ENCODE results near the gene DPY19L1. TPM values are rescaled to one million over a fixed set of nuclear protein-coding genes. Genes with fewer than 3 reads are reported as not detected.

Gene DPY19L1
- total and polyA plus RNA-seq, 8 donors: 2.0 to 28.7 (median 5.0) TPM

DNA sequence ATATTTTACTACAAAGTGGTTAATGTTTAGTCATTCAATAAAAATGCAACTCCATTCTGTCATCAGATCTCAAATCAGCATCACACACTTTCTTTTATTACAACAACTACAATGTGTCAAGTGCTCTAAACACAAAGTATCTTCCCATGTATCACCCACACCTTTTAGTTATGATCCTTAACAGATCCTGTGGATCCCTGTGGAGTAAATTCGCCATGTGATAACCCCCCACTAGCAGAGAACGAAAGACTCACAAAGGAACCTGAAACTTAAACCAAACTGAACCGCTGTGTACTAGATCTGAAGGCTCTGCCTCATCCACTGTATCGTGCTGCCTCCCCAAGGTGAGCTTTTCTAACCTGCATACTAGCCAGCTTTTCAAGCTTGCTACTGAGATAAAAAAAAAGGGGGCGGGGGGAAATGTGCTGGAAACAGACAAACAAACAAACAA lies 1.7 kb downstream of the DPY19L1 start:
- 19 to 53% (median 34%) methylated on average over 5 of the region's 5 CpGs for WGBS, 5 donors
- no peaks in the 10 kb centered on the region for H3K36me3 ChIP-seq
- no peaks in the 10 kb centered on the region for H3K9me3 ChIP-seq
- peak overlapping the region in 4 of 5 donors; percentile 78 to 93 (median 88) for H3K27ac ChIP-seq
- H3K4me3 ChIP-seq: peak overlapping the region in 3 of 4 donors; percentile 64 to 86 (median 67)
- TF ChIP-seq POLR2AphosphoS5 (IDR thresholded peaks at IDR 0.05): no peak
- TF ChIP-seq EP300 (IDR thresholded peaks at IDR 0.05): no peak
- TF ChIP-seq, protein P1, sequence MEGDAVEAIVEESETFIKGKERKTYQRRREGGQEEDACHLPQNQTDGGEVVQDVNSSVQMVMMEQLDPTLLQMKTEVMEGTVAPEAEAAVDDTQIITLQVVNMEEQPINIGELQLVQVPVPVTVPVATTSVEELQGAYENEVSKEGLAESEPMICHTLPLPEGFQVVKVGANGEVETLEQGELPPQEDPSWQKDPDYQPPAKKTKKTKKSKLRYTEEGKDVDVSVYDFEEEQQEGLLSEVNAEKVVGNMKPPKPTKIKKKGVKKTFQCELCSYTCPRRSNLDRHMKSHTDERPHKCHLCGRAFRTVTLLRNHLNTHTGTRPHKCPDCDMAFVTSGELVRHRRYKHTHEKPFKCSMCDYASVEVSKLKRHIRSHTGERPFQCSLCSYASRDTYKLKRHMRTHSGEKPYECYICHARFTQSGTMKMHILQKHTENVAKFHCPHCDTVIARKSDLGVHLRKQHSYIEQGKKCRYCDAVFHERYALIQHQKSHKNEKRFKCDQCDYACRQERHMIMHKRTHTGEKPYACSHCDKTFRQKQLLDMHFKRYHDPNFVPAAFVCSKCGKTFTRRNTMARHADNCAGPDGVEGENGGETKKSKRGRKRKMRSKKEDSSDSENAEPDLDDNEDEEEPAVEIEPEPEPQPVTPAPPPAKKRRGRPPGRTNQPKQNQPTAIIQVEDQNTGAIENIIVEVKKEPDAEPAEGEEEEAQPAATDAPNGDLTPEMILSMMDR (IDR thresholded peaks at IDR 0.05): no peak
- TF ChIP-seq POLR2A (IDR thresholded peaks at IDR 0.05): no peak
- peaks cover 16 to 26% (median 20%) of the 10 kb centered on the region in 4 donors for H3K4me1 ChIP-seq
- DNase-seq: peak in 1 of 2 donors; percentile 74
- no peaks in the 10 kb centered on the region for H3K27me3 ChIP-seq
- intact Hi-C loops (cut with DNase I; ENCODE audit: low total_unique reads): no loop called here

DNA sequence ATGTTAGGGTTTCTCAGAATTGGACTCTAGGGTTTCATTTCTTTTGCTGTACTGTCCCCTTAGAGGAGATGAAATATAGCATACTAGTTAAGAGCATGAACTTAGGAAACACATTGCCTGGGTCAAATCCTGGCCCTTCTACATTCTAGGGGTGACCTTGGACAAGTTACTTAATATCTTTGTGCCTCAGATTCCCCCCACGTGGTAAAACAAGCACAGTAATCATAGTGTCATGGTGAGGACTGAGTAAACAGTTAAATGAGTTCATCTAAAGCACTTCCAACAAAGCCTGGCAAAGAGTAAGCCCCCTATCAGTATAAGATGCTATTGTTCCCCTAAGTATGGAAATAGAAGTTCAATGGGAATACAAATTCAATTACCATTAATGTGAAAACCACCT lies 5.1 kb downstream of the DPY19L1 start:
- H3K36me3 ChIP-seq: no peaks in the 10 kb centered on the region
- 11 to 33% (median 16%) methylated on average over 1 of the region's 1 CpG for WGBS, 5 donors
- H3K27ac ChIP-seq: no peak overlapping the region
- peaks cover 11 to 17% (median 13%) of the 10 kb centered on the region in 4 donors for H3K4me1 ChIP-seq
- no peaks in the 10 kb centered on the region for H3K27me3 ChIP-seq
- H3K4me3 ChIP-seq: no peak overlapping the region
- no peaks in the 10 kb centered on the region for H3K9me3 ChIP-seq
- intact Hi-C loops (cut with DNase I; ENCODE audit: low total_unique reads): no loop called here
- no peak for DNase-seq
- TF ChIP-seq EP300 (IDR thresholded peaks at IDR 0.05): no peak

DNA sequence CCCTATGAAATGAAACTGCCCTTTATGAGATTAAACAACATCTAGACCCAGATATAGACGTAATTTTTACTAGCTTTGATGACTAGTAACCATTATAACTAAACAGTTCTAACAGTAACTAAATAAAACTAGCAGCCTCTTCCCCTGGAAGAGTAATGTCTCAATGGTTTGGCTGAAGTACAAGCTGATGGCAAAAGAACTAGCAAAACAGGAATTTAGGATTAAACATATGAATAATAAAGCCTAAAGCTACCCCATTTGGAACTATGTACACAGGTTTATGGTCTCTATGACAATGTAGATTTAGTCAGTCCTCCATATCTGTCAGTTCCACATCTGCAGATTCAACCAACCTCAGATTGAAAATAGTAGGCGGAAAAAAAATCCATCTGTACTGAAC lies 6.4 kb downstream of the DPY19L1 start:
- no peaks in the 10 kb centered on the region for H3K36me3 ChIP-seq
- H3K4me3 ChIP-seq: no peak overlapping the region
- no peak for DNase-seq
- no peaks in the 10 kb centered on the region for H3K27me3 ChIP-seq
- 73 to 82% (median 78%) methylated on average over 2 of the region's 2 CpGs for WGBS, 5 donors
- TF ChIP-seq, protein P1 (IDR thresholded peaks at IDR 0.05): no peak
- TF ChIP-seq POLR2A (IDR thresholded peaks at IDR 0.05) (no peak), EP300 (IDR thresholded peaks at IDR 0.05) (no peak), POLR2AphosphoS5 (IDR thresholded peaks at IDR 0.05) (no peak)
- H3K9me3 ChIP-seq: no peaks in the 10 kb centered on the region
- intact Hi-C loops (cut with DNase I; ENCODE audit: low total_unique reads): no loop called here
- H3K4me1 ChIP-seq: peaks cover 3 to 11% (median 8%) of the 10 kb centered on the region in 4 donors
- no peak overlapping the region for H3K27ac ChIP-seq

DNA sequence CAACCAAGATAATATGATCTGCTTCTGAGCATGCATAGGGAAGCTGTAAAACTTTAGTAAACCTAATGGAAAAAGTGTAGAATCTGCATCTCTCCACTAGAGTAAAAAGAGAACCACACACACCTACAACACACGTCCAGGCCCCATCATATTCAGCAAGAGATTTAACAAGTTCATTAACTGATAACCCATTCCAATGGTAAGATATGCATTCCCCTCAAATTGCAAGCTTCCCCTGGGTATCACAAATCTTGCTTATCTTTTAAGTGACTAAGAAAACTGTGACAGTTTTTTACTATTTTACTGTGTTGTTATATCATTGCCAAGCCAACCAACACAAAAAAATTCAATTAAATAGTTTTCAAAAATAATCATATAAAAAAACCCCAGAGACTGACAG lies 8.0 kb downstream of the DPY19L1 start:
- Histone ChIP-seq H3K4me3 (no peak overlapping the region), H3K9me3 (no peaks in the 10 kb centered on the region), H3K27me3 (no peaks in the 10 kb centered on the region), H3K36me3 (no peaks in the 10 kb centered on the region), H3K27ac (no peak overlapping the region), H3K4me1 (peaks cover 0 to 15% (median 8%) of the 10 kb centered on the region in 4 donors)
- 63 to 75% (median 68%) methylated on average over 1 of the region's 1 CpG for WGBS, 5 donors
- DNase-seq: no peak
- intact Hi-C loops (cut with DNase I; ENCODE audit: low total_unique reads): no loop called here
- TF ChIP-seq, protein P1 (IDR thresholded peaks at IDR 0.05): no peak
- TF ChIP-seq POLR2AphosphoS5 (IDR thresholded peaks at IDR 0.05): no peak
- TF ChIP-seq EP300 (IDR thresholded peaks at IDR 0.05): no peak

DNA sequence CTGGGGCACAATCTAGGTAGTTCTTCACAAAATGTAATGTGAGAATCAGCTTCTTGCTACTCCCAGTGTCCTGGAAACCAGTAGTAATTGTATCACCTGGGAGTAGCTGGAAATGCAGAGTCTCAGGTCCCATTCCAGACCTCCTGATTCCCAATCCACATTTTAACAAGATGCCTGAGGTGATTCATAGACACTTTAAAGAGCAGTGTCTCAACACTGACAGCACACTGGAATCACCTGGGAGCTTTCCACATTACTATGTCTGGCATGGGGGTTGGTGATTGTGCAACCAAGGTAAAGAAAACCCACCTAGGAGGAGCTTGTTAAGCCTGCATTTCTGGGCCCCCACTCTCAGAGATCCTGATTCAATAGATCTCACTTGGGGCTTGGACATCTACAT lies 11.1 kb downstream of the DPY19L1 start:
- no peaks in the 10 kb centered on the region for H3K27me3 ChIP-seq
- H3K4me1 ChIP-seq: peaks cover 0 to 15% (median 8%) of the 10 kb centered on the region in 4 donors
- TF ChIP-seq POLR2A (IDR thresholded peaks at IDR 0.05): no peak
- no peak for TF ChIP-seq POLR2AphosphoS5 (IDR thresholded peaks at IDR 0.05)
- no peak for TF ChIP-seq EP300 (IDR thresholded peaks at IDR 0.05)
- TF ChIP-seq, protein P1 (IDR thresholded peaks at IDR 0.05): no peak
- no peak overlapping the region for H3K27ac ChIP-seq
- H3K9me3 ChIP-seq: no peaks in the 10 kb centered on the region
- no peak overlapping the region for H3K4me3 ChIP-seq
- intact Hi-C loops (cut with DNase I; ENCODE audit: low total_unique reads): no loop called here
- no peaks in the 10 kb centered on the region for H3K36me3 ChIP-seq
- DNase-seq: no peak
